ENCODE measurements around the gene BAG1.

The BAG1 gene

GRCh38 chr9:33242609-33243134, 21.8 kb downstream of the BAG1 start:
- no peak for DNase-seq (ENCODE audit: low read depth in 2 of 2)

DNA sequence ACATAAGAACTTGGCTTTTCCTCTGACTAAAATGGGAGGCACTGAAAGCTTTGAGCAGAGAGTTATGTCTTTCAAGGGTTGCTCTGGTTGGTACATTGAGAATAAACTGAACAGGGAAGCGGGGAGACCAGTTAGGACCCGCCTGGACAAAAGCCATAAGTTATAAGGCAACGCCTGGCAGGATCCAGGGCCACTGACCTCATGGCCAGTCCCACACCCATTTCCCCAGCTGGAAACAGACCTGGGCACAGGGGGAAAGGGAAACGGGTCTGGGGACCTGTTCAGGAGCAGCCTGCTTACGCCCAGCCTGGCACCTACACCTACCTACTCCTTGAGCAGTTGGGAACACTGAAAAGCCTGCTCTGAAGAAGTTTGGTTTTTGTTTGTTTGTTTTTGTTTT, 23.2 kb downstream of the BAG1 start:
- DNase-seq (ENCODE audit: low read depth in 2 of 2): no peak

- DNase-seq (ENCODE audit: low read depth in 2 of 2): no peak
Measured at GRCh38 chr9:33239921-33240320, 24.6 kb downstream of the BAG1 start, which contains the start of gene SPINK4. Gene SPINK4, plus strand, starts transcription at chr9:33240167. Its CDS starts 42 bp downstream, at chr9:33240209.

DNA sequence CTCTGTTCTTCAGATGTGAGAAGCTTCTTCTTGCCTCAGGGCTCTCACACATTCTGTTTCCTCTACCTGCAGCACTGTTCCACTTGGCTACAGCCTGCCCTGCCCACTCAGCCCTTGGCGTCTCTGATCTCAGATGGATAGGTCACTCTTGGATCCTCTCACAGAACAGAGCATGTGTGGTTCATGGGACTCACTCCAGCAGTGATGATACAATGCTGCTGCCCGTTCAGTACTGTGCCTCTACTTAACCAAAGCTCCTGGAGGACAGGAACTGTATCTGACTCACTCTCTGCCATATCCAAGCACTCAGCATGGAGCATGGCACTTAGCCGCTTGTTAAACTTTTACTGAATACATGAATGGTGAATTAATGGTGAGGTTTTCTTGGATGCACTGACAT, 27.9 kb downstream of the BAG1 start:
- no peak for DNase-seq (ENCODE audit: low read depth in 2 of 2)

GRCh38 chr9:33234511-33235467, 29.7 kb downstream of the BAG1 start:
- DNase-seq (ENCODE audit: low read depth in 2 of 2): no peak

DNA sequence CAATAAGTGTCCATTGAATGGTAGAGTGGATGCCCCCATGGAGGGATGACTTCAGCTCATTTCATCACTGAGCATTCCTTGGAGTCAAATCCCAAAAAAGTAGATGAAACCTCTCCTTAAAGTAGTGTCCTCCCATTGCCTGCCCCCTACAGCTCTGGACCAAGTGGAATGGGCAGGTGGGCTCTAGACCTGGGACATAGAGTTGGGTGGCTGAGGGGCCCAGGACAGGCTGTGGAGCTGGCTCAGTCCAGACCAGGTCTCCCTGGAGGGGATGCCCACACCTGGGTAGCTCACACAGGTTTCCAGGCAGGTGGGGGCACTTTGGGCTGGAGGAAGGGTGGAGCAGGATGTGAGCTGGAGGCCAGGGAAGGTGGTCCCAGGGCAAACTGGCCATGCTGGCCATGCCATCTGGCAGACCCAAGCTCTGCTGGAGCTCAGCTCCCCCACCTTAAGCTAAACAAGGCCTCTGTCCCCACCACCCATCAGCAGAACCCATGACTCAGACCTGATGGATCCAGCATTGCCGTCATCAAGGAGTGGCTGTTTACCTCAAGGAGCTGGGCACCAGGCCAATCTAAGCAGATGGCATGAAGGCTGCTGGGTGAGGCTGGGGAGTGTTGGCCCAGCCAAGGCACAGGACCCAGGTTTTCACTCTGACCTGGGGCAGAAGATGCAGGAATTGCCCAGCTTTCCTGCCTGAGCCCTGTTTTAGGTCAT, 30.7 kb downstream of the BAG1 start:
- no peak for DNase-seq (ENCODE audit: low read depth in 2 of 2)

DNA sequence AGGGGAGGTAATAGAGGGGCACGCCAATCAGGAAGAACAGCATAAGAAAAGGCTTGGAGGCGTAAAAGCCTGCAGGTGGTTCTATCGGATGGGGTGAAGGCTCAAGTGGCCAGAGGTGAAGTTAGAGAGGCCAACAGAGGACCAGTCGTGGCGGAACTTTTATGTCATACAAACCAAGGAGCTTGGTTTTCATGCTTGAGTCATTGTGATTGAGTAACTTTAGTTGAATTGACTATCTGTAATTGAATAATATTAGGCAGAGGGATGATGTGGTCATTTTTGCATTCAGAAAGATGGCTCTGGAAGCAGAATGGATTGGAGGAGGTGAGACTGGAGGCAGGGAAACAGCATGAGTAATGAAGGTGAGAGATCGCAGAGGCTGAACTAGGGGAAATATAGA, 31.7 kb downstream of the BAG1 start:
- no peak for DNase-seq (ENCODE audit: low read depth in 2 of 2)

DNA sequence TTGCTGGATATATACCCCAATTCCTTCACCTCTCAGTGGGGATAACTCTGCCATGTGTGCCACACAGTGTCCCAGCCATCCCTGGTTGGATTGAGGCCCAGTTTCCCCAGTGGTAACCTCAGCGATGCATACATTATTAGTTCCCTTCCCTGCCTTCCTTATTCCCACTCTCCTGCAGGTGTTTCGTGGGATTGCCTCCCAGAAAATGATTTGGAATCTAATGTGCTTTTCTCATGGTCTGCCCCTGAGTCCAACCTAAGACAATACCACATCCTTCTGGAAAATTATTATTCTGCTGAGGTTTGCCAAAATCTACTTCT, 32.9 kb downstream of the BAG1 start:
- no peak for DNase-seq (ENCODE audit: low read depth in 2 of 2)

GRCh38 chr9:33230756-33231622, 33.5 kb downstream of the BAG1 start:
- DNase-seq (ENCODE audit: low read depth in 2 of 2): no peak

- DNase-seq (ENCODE audit: low read depth in 2 of 2): no peak
Measured at GRCh38 chr9:33229359-33230114, 35.0 kb downstream of the BAG1 start.

DNA sequence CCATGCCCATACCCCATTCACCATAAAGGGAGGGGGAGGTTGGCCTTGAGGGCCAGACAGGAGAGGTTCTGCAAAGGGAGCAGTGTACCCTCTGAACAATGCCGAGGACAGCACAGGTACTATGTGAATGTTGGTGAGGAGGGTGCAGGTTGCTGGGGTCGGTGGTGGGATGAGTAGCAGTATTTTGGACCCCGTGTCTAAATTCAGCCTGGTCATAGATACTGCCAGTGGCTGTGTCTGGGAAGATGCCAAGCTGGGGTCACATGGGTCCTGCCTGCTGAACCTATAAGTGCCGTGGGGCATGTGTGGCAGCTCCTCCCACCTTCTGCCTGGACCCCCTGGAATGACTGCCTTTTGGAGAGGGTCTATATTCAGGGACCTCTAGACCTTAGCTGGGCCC, 35.9 kb downstream of the BAG1 start:
- DNase-seq (ENCODE audit: low read depth in 2 of 2): no peak

- no peak for DNase-seq (ENCODE audit: low read depth in 2 of 2)
Measured at GRCh38 chr9:33227741-33228140, 36.8 kb downstream of the BAG1 start.

- no peak for DNase-seq (ENCODE audit: low read depth in 2 of 2)
Measured at GRCh38 chr9:33227008-33227398, 37.5 kb downstream of the BAG1 start.

- DNase-seq (ENCODE audit: low read depth in 2 of 2): peak; percentile 35 to 37
Measured at GRCh38 chr9:33225319-33226147, 39.0 kb downstream of the BAG1 start.

- no peak for DNase-seq (ENCODE audit: low read depth in 2 of 2)
Measured at GRCh38 chr9:33223696-33224095, 40.8 kb downstream of the BAG1 start.

DNA sequence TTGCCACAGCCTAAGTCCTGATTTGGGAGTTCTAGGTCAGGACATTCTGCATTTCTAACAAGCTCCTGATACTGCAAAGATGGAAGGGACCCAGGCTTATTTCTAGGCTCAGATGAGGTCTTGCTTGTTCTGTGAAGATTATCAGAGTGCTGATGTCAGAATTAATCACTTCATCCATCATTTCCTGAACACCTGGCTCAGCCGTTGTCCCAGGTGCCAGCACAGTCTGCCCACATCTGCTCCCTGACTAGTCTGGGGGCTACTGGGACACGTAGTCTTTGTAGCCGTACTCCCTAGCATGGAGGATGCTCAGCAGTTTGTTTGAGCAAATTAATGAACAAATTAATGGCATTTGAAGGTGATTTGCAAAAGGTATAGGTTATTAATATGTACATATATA, 42.5 kb downstream of the BAG1 start:
- no peak for DNase-seq (ENCODE audit: low read depth in 2 of 2)

DNA sequence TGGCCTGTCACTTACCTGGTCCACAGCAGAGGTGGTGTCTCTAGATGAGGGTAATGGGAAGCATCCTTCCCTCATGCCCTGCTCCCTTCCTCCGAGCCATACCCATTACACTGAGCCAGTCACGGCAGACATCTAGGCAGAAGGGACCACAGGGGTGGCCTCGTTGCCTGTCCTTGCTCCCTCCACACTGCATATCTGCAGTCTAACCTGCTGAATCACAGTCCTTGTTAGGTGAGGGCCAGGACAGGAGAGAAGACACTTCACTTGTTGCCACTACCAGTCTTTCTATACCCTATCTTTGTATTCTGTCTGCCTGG, 43.0 kb downstream of the BAG1 start:
- no peak for DNase-seq (ENCODE audit: low read depth in 2 of 2)

- no peak for DNase-seq (ENCODE audit: low read depth in 2 of 2)
Measured at GRCh38 chr9:33220681-33221567, 43.6 kb downstream of the BAG1 start.

- no peak for DNase-seq (ENCODE audit: low read depth in 2 of 2)
Measured at GRCh38 chr9:33211695-33212393, 52.7 kb downstream of the BAG1 start.

Data from stimulated activated CD8-positive, alpha-beta memory T cell treated with anti-CD3 and anti-CD28 coated beads, Interleukin-2, amount 100 ng/mL, for 1 hour (primary cell).